Stimulated activated CD8-positive, alpha-beta memory T cell treated with anti-CD3 and anti-CD28 coated beads, Interleukin-12 subunit alpha, Interleukin-12 subunit beta, amount 100 ng/mL, for 1 hour (primary cell): ENCODE measurements around the gene BROX.
"Not testable (repeated sequence)": the region's sequence is repeated elsewhere in the genome, so short reads cannot be mapped to it uniquely, and the experiment has no call there.

Source experiments
- DNase-seq: peaks from one replicate; pipeline ENCODE4 v3.0.0-alpha.2; 2020; ENCODE audit warnings: low read depth

Gene BROX, protein sequence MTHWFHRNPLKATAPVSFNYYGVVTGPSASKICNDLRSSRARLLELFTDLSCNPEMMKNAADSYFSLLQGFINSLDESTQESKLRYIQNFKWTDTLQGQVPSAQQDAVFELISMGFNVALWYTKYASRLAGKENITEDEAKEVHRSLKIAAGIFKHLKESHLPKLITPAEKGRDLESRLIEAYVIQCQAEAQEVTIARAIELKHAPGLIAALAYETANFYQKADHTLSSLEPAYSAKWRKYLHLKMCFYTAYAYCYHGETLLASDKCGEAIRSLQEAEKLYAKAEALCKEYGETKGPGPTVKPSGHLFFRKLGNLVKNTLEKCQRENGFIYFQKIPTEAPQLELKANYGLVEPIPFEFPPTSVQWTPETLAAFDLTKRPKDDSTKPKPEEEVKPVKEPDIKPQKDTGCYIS

DNA sequence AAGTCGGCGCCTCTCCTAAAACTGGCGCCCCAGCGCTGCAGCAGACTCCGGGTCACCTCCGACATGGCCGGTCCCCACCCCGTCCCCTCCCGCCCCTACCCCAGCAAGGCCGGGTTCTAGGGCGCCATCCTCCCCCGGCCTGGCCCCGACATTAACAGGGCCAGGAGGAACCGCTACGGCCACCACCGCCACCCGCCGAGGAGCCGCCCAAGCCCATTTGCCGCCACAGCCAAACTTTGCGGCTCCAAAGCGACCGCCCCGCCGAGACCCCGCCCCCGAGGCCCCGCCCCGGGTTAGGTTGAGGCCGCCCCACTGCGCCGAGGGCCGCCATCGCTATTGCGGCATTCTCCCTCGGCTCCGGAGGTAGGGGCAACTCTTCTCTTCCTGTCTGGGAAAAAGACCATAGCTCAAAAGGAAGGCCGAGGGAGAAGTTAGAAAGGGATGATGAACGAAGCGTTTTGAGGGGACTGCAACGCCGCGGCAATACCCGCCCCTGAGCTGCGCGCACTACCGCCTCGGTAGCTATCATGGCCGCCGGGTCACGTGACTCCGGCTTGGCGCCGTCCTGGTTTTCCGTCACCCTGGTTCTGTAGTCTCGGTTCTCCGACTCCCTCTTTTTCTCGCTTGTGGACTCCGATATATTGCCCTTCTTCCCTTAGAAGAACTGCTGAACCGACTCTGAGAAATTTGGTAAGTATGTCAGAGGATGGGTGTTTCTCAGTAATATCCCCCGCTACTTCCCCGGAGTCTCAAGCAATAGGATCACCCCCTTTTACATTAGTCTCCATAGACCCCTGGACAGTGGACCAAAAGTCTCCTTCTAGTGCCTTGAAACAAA, at the start of gene BROX, which contains the start of gene AIDA:
Gene BROX, plus strand, starts transcription at position 312 of the 838 bp plus-strand sequence. CDS start 3,136 bp downstream, outside the sequence.
Gene AIDA, minus strand, starts transcription at position 239 of the 838 bp plus-strand sequence. Its CDS starts 174 bp downstream, at position 65.
- DNase-seq, result peak; percentile 93

DNA sequence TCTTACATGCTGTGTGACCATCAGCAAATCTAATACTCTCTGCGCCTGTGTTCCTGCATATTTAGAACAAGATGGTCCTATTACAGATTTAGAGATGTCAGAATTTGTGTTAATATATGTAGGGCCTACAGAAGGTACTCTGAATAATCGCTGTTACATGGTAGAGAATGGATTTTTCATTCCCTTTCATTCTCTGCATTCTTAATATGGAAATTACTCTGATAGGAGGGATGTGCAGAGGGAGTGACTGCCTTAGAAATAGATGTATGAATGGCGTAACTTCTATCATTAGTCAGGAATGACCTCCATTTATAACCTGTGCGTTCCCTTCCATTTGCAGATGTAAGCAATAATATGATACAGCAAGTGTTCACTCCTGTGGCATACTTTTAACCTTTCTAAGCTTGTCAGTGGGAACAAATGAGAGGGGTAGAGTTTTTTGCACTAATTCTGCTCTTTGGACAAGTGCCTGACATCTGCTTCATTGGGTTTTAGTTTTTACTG, 48.9 kb upstream of the BROX start:
- DNase-seq, result no peak

DNA sequence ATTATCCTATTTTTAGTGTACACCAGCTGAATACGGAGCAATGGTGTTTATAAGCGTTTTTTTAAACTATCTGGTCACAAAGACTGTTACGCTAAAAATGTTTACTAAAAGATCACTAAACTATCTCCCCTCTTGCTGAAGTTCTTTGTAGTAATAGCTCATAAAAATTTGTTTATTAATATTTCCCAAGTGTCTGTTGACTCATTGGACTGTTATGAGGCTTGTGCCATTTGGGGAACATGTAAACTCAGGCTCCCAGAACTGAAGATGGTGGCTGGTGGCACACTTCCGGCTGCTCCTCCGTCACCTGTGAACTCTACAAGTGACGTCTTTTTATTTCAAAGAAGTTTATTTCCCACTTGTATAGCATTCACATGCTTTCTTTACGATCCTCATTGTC, 46.4 kb upstream of the BROX start:
- DNase-seq, result no peak

DNA sequence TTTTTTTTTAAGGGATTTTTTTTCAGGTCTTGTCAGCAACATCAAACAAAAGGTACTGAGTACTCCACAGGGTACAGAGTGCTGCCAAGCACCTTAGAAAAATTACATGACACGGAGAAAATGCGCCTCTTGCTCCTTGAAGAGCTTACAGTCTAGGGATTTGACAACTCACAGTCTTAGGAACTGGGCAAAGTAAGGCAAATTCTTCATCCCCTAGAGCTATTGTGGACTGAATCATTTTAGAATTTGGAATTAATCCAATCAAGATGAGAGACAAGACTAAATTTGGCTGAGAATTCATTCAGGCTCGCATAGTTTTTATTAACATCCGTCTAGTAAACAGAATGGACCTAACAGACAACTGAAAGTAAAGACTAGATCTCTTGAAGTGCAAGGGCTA, 44.2 kb upstream of the BROX start:
- DNase-seq, result not testable (repeated sequence)

DNA sequence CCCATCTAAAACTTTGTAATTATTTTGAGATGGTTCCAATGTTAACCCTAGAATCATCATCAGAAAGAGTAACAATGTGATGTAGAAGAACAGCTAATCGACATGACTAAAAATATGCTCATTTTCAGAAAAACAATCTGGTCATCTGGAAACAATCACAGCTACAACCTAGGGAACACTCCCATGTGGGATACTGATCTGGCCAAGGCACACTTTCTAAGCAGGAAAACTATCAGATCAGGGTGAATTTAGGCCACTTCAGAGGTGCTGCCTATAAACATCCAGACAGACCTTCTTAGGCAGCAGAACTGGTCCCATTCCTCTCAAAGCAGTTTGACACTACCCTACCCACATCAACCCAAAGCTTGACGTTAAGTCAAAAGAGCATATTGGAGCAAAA, 43.3 kb upstream of the BROX start:
- DNase-seq, result not testable (repeated sequence)

DNA sequence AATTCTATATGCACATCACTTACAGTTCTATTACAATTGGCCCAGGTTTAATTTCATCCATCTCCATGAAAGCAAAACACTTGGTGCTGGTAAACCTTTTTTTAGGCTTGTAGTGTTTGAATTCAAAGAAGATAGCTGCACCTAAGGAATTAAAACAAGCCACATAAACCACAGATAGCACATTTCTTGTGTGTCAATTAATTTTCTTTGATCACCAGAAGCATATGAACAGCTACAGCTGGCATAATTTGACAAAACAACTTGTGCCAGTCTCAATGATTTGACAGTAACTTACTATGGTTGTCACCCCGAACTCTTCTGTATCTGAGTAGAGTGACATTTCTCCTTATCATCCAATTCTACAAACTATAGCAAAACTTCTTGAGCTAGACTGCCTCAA, 42.3 kb upstream of the BROX start:
- DNase-seq, result no peak

DNA sequence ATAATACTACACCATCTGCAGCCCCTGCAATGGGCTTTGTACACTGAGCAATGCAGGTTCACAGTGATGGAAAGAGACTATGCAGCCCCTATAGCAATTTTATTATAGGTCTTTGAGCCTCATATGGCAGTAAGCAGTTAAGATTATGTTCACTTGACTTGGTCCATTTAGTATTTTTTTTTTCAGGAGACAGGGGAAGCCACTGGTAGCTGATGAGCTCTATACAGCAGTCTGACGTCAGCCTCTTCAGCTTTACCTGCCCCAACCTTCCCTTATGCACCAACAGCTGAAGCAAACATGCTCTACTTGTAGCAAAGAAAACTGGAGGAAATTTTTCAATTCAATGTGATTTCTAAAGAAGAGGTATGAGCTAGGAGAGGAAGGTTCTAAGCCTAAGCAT, 32.3 kb upstream of the BROX start:
- no peak for DNase-seq

DNA sequence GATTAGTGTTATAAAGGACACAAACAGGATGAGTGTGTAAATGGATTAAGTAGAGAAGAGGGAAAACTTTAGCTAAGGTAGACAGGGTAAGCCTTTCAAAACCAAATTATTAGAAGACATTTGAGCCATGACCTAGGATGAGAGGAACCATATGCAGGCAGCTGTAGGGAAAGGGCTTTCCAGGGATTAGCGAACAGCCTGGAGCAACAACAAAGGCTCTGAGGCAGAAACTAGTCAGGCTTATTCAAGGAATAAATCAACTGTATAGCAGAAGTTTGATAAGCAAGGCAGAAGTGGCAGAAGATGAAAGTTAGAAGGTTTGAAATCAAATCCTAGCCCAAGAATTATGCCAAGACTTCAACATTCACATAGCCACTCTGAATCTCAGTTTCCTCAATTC, 21.3 kb upstream of the BROX start:
- DNase-seq, result no peak

DNA sequence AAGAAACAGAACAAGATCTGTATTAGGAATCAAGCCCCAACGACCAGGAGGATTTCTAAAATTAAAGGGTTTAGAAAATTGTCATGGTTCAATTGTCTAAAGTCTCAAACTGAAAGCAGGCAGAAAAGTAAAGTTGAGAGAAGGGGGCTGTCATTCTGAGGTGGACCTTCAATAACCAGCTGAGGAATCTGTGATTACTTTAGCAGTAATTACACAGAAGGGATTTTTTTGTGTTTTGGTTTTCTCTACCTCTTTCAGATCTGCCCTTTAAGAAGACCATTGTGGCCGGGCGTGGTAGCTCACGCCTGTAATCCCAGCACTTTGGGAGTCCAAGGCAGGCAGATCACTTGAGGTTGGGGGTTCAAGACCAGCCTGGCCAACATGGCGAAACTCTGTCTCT, 17.4 kb upstream of the BROX start:
- DNase-seq, result no peak

DNA sequence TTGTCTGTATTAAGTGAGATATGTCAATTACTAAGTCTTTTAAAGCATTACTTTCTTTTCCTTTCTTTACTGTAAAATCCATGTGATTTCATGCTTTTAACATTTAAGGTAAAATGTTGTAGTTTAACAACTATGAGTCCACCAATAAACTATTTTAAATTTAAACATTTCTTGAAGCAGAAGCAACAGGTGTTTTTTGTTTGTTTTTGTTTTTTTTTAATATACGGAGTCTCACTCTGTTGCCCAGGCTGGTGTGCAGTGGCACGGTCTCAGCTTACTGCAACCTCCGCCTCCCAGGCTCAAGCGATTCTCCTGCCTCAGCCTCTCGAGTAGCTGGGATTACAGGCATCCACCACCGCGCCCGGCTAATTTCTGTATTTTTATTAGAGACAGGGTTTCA, 15.6 kb upstream of the BROX start:
- DNase-seq, result no peak

DNA sequence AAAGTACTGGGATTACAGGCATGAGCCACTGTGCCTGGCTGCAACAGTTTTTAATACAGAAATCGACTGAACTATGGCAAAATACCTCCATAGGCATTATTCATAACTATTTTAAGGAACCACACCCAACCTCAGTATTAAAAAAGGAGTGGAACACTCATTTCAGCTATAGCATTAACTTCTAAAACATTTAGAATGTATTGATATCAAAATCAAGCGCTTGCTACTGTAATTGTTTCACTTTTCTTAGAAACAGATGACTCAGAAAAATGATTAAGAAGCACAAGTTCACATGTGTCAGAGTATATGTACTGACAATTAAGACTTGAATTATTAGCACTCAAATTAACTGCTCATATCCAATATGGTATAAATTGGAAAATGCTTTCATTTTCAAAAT, 15.2 kb upstream of the BROX start:
- no peak for DNase-seq

DNA sequence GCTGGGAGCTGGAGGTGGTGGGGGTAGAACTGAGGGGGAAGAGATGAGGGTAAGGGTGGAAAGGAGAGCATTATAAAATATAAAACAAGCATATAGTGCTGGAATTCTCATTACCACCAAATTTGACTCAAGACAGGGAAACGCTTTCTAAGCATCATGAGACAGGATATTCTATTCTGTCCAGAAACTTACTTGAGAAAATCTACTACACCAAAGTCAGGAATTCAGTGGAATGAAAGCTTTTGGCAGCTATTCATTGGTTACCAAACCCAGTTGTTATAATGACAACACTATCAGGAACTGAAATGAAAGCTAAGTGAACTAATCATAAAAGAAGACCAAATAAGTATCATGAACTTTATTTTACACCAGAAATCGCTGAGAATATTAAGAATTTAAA, 14.5 kb upstream of the BROX start:
- DNase-seq, result no peak

DNA sequence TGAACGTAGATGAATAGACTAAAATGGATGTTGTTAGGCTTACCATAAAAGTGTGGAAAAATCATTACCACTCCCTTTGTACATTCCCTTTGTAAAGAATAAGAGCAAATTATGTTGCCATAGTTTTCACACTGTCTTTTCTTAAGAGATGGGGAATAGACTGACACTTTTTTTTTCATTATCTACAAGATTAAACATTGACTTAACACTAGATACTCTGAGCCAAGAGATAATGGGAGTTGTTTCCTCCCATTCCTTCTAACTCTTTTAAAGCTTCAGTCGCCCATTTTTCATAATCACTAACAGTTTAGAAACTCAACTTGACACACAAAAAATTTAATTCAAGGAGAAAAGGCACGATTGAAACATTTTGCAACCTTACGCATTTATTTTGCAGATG, 10.2 kb upstream of the BROX start:
- no peak for DNase-seq

DNA sequence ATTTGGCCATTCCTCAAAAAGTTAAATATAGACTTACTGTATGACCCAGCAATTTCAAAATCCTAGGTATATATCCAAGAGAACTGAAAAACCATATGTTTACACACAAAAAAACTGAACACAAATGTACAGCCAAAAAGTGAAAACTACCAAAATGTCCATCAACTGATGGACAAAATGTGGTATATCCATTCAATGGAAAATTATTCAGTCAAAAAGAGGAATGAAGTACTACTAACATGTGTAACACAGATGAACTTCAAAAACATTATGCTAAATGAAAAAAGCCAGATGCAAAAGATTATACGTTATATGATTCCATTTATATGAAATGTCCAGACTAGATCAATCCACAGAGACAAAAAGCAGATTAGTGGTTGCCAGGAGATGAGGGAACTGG, 8.1 kb upstream of the BROX start:
- DNase-seq, result no peak

DNA sequence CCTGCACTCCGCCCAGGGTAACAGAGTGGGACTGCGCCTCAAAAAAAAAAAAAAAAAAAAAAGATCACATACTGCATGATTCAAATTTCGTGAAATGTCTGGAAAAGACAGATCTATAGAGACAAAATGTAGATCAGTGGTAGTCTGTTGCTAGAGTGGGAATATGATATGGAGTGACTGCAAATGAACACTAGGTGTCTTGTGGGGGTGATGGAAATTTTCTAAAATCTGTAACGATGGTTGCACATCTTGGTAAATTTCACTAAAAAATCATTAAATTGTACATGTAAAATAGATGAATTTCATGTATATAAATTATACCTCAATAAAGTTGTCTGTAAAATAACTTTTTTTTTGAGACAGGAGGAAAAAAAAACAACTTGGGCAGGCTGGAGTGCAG, 5.5 kb upstream of the BROX start:
- no peak for DNase-seq

DNA sequence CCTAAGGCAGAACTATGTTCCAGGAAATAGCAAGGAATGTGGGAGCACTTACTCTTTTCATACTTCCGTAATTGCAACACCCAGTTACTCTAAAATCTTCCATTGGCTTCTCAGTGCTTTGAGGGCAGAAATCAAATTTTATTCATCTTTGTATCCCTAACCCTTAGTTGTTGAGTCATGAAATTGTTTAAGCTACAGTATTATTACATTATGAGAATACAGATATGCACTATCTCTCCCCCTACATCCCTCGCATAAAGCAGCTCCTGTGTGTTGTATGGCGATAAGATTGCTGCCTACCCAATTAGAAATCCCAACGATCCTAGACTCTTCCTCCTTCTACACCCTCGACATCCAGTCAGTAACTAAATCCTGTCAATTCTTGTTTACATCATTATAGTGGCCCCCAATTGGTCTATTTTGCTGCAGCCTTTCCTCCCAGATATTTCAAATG, 2.6 kb upstream of the BROX start:
- DNase-seq, result no peak

DNA sequence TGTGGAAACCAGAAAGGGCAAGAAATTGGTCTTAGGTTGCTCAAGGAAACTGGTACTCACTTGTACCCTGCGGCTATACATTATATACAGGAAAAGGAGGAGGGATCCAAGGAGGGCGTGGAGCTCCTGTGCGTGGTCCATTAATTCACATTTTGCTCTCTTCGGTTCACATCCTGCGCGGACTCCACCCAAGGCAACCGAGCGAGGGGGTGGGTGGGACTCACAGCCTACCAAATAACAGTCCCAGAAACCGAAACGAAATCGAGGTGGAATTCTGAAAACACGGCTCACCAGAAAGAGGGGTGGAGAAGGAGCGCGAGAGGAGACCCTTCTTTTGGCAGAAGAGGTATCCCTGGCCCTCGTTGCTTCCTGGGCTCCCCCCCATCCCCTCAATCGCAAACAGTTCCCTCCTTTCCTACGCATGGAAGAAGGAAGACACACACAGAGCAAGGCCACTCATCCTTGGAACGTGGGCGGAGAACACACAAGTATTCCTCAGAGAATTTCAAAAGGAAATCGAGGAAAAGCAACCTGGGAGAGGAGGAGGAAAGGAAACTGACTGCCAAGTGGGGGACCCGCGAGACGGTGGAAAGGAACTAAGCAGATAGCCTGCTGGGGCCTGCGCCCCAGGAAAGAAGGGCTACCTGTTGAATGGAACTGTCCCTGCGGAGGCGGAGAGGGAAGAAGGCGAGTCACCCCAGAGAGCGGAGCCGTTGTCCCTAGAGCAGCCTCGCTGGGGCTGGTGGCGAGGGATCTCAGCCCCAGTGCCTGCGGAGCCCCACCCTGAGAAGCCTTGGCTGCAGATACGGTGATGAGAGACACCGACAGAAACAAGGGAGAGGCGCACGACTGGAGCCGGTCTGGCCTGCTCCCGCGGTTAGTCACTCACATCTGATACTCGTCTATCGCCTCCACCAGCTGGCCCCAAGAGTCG, 778 bp upstream of the BROX start:
- peak; percentile 41 for DNase-seq

DNA sequence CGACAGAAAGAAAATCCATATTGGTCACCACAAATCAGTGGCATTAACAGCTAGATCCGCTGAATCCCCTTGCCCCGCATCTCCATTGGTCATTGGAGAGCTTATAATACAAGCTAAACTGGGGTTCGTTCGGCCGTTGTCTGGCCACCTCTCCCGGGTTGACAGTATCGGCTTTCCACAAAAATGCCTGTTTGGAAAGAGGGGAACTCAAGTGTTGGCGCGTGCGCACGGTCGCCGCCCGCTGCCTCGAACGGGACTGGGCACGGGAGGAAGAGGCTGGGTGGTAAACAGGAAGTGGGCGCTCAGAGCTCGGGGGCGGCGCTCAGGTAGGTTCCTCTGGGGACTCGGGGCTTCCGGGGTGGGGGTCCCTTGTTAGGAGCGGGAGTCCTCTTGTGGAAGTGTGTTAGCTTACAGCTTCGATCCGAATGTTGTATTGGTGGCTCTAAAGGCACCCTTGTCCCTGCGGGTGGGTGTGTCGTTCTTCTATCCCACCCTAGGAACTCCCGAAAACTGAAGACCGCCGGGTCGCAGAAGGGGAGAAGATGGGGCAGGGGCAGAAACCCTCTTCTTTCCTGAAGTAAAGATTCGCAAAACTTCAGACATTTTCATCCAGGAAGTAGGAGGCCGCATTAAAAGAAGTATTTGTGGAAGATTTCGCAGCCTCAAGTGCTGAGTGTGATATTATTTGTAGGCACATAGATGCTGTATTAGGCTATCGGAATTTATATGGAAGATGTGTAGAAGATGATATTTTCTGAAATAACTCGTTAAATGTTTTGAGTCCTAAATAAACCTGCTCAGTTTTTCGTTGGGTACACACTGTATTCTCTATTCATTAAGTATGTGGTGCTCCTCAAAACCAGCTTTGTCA, 962 bp downstream of the BROX start:
- DNase-seq, result peak; percentile 84

DNA sequence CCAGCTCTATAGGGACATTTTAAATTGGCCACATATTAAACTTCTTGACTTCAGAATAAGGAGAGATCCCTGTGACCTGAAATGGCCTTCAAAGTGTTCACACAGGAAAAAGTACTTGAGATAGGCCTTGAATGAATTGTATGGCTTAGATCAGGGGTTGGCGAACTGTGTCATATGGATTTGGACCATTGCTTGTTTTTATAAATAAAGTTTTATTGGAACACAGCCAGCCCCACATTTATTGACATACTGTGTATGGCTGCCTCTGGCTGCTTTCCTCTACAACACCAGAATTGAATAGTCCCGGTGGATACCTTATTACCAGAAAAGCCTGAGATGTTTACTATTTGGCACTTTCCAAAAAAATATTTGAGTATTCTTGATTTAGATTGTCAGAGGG, 4.0 kb downstream of the BROX start:
- DNase-seq, result no peak

DNA sequence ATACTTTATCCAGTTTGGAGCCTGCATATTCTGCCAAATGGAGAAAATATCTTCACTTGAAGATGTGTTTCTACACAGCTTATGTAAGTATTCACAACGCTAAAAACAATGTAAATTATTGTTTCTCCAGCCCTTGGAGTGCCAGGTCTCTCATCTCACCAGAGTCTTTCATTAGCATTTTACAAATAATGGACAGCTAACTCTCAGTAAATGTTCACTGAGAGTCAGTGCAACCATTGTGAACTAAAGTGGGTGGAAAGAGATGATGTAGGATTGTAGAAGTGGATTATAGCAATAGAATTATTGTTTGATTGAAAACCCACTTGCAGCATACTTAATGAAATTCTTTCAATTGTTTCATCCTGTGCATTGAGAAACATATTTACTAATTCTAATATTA, 16.4 kb downstream of the BROX start:
- no peak for DNase-seq

DNA sequence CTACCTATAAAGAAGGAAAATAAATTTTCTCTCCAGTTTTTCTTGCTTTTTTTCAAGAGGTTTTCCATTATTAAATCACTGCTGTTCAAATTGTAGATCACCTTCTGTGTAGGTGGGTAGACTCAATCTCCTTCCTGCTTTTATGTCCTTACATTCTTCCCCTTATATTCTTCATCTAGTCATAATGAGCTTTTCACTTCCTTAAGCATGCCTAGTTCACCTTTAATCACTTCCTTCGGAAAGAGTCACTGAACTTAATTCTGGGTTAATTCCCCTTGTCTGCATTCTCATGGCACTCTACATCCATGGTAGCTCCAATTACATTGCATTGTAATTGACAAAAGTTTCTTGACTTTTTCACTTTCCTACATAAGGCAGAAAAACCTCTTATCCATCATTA, 18.5 kb downstream of the BROX start:
- DNase-seq, result no peak
